Measurements from ENCODE around the gene SUMF1. TPM values are rescaled to one million over a fixed set of nuclear protein-coding genes. Genes with fewer than 3 reads are reported as not detected.
A peak's percentile ranks its signal among the peaks of the same experiment; 100 is the strongest.

SUMF1 gene
- total RNA-seq, 1 donor from 2014 or later = 27.9 TPM

DNA sequence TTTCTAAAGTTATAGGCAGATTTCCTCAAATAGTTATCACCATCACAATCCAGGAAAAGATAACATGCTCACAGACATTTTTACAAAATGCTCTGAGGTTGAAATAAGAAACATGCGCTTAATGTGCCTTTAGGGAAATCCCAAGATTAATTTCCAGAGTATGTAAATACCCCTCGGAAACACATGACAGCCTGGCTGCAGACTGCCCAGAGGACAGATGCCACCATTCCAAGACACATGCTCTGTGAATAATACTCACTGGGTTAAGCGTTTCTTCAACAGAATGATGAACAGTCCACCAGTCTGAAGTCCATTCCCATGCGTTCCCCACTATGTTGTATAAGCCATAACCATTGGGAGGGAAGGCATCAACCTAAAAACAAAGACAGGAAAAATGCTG lies 56.5 kb downstream of the SUMF1 start:
- peaks cover 16% of the 10 kb centered on the region for H3K36me3 Mint-ChIP-seq
- DNase-seq (ENCODE audit: extremely low spot score, unreplicated experiment) = no peak
- no peaks in the 10 kb centered on the region for H3K9me3 Mint-ChIP-seq
- H3K27ac Mint-ChIP-seq = no peak overlapping the region
- no peaks in the 10 kb centered on the region for H3K27me3 Mint-ChIP-seq
- H3K4me1 Mint-ChIP-seq (ENCODE audit: unreplicated experiment) = peaks cover 30% of the 10 kb centered on the region
- TF ChIP-seq, protein P1, sequence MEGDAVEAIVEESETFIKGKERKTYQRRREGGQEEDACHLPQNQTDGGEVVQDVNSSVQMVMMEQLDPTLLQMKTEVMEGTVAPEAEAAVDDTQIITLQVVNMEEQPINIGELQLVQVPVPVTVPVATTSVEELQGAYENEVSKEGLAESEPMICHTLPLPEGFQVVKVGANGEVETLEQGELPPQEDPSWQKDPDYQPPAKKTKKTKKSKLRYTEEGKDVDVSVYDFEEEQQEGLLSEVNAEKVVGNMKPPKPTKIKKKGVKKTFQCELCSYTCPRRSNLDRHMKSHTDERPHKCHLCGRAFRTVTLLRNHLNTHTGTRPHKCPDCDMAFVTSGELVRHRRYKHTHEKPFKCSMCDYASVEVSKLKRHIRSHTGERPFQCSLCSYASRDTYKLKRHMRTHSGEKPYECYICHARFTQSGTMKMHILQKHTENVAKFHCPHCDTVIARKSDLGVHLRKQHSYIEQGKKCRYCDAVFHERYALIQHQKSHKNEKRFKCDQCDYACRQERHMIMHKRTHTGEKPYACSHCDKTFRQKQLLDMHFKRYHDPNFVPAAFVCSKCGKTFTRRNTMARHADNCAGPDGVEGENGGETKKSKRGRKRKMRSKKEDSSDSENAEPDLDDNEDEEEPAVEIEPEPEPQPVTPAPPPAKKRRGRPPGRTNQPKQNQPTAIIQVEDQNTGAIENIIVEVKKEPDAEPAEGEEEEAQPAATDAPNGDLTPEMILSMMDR (conservative IDR thresholded peaks at IDR 0.05) = no peak
- H3K4me3 Mint-ChIP-seq = no peak overlapping the region

DNA sequence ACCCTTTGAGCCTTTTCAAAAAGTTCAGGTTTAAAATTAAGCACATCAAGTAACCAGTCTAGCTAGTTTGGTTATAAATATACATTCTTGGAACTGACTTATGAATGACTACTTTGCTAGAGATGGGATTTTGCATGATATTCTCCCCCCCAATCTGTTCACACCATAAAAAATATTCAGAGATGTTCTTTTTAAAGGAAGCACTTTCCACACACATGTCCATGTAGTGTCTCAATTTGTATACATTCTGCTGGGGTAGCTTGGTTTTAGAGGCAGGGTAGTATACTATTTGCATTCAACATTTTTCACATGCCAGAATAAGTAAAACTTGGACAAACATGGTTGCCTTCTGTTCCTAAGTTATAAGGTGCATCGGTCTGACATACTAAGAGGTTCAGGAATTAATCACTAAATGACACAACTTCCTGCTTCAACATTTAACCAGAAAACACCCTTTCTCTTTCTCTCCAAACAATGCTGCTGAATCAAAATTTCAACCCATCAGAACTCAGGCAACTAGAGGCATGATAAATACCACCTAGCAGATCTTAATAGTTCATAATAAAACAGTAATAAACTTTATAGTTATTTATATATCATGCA lies 57.0 kb downstream of the SUMF1 start:
- Mint-ChIP-seq H3K36me3 (peaks cover 16% of the 10 kb centered on the region), H3K9me3 (no peaks in the 10 kb centered on the region), H3K4me1 (ENCODE audit: unreplicated experiment) (peaks cover 30% of the 10 kb centered on the region), H3K27ac (peak overlapping the region; percentile 61), H3K27me3 (no peaks in the 10 kb centered on the region), H3K4me3 (peak overlapping the region; percentile 24)
- no peak for DNase-seq (ENCODE audit: extremely low spot score, unreplicated experiment)
- TF ChIP-seq, protein P1 (conservative IDR thresholded peaks at IDR 0.05) = no peak

DNA sequence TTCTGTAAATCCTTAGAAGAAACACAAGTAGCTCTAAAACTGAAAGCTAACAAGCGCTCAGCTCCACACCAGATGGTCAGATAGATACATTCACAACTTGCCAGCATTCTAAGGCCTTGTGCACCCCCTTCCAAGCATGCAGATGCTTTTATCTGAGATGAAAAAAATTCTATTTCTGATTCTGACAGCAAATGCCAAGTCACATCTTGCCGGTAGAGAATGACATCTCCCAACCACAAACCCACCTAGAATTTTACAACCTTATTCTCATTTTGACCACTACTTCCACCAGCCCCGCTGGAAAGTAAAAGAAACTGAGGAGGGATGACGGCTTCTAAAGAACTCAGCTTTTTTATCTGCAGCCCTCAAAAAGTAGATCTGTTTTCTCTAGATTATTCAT lies 57.7 kb downstream of the SUMF1 start:
- no peak for DNase-seq (ENCODE audit: extremely low spot score, unreplicated experiment)
- Mint-ChIP-seq H3K36me3 (peaks cover 22% of the 10 kb centered on the region), H3K9me3 (no peaks in the 10 kb centered on the region), H3K27ac (no peak overlapping the region), H3K4me1 (ENCODE audit: unreplicated experiment) (peaks cover 30% of the 10 kb centered on the region), H3K4me3 (no peak overlapping the region), H3K27me3 (no peaks in the 10 kb centered on the region)
- TF ChIP-seq, protein P1 (conservative IDR thresholded peaks at IDR 0.05) = no peak

DNA sequence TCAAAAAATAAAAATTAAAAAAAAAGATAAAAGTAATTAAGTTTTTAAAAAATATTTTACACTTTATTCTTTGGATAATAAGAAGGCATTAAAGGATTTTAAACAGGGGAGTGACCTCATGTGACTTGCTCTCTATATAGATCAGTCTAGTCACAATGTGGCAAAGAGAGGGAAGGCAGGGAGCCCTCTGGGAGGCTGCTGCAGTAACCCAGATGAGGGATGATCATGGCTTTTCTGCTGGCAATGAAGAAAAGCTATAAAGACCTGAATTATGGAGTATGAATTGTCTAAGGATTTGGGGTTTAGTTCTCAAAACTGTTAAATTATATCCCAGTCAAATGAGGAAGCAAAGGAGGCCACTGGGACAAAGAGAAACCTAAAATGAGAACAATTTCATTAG lies 58.1 kb downstream of the SUMF1 start:
- TF ChIP-seq, protein P1 (conservative IDR thresholded peaks at IDR 0.05) = no peak

DNA sequence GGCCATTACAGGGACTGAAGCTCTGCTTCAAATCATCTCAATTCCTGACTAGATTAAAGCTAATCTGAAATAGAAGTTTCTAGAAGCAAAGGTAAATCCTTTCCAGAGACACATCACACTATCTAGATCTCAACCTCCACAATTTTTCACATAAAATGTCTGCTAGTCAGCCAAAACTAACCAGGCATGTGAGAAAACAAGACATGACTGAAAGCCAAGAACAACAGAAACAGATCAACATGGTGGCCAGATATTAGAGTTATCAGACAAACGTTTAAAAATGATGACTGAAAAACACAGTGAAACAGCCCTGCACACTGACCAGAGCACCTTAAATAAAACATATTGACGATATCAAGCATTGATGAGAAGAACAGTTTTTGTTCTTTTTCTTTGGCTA lies 59.1 kb downstream of the SUMF1 start:
- Mint-ChIP-seq H3K4me3 (no peak overlapping the region), H3K36me3 (peaks cover 22% of the 10 kb centered on the region), H3K27me3 (no peaks in the 10 kb centered on the region), H3K4me1 (ENCODE audit: unreplicated experiment) (peaks cover 30% of the 10 kb centered on the region), H3K9me3 (no peaks in the 10 kb centered on the region), H3K27ac (no peak overlapping the region)
- TF ChIP-seq, protein P1 (conservative IDR thresholded peaks at IDR 0.05) = no peak
- no peak for DNase-seq (ENCODE audit: extremely low spot score, unreplicated experiment)

More for the DNA sequence above, 58.1 kb downstream of the SUMF1 start:
- H3K4me3 Mint-ChIP-seq = no peak overlapping the region
- H3K36me3 Mint-ChIP-seq = peaks cover 22% of the 10 kb centered on the region
- peaks cover 30% of the 10 kb centered on the region for H3K4me1 Mint-ChIP-seq (ENCODE audit: unreplicated experiment)
- DNase-seq (ENCODE audit: extremely low spot score, unreplicated experiment) = no peak
- no peaks in the 10 kb centered on the region for H3K27me3 Mint-ChIP-seq
- H3K9me3 Mint-ChIP-seq = no peaks in the 10 kb centered on the region
- H3K27ac Mint-ChIP-seq = no peak overlapping the region

Data from type B pancreatic cell (in vitro differentiated cells).